HG03175 (cell line): Measurements from ENCODE around the gene HBB.

ENCODE experiments used
- ATAC-seq: cut with Tn5 transposase; IDR thresholded peaks from one replicate; pipeline ENCODE4 v1.9.1; 2021; ENCODE audit warnings: mild to moderate bottlenecking, moderate library complexity; ENCODE audit not compliant: unreplicated experiment

HBB gene

DNA sequence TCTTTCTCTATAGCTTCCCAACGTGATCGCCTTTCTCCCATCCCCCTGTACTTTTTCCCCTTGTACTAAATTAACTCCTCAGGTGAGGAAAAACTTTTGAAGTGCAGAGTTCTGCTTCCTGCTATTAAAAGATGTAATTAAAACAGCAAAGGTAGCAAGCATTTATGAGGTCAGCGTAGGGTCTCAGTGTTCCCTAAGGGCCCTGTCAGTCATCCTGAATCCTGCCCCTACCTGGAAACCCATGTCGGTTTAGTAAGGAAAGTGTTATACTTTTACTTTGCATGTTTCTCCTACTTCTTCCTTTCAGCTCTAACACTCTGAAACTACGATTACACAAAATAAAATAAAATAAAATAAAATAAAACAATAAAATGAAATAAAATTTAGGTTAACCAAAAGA lies 1.3 kb upstream of the HBB start:
- ATAC-seq = no peak

DNA sequence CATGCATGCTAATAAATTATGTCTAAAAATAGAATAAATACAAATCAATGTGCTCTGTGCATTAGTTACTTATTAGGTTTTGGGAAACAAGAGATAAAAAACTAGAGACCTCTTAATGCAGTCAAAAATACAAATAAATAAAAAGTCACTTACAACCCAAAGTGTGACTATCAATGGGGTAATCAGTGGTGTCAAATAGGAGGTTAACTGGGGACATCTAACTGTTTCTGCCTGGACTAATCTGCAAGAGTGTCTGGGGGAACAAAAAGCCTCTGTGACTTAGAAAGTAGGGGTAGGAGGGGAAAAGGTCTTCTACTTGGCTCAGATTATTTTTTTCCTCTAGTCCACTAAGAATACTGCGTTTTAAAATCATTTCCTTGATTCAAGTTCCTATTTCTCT lies 810 bp upstream of the HBB start:
- ATAC-seq = no peak

DNA sequence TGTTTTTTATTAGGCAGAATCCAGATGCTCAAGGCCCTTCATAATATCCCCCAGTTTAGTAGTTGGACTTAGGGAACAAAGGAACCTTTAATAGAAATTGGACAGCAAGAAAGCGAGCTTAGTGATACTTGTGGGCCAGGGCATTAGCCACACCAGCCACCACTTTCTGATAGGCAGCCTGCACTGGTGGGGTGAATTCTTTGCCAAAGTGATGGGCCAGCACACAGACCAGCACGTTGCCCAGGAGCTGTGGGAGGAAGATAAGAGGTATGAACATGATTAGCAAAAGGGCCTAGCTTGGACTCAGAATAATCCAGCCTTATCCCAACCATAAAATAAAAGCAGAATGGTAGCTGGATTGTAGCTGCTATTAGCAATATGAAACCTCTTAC lies 1.4 kb downstream of the HBB start:
- no peak for ATAC-seq

DNA sequence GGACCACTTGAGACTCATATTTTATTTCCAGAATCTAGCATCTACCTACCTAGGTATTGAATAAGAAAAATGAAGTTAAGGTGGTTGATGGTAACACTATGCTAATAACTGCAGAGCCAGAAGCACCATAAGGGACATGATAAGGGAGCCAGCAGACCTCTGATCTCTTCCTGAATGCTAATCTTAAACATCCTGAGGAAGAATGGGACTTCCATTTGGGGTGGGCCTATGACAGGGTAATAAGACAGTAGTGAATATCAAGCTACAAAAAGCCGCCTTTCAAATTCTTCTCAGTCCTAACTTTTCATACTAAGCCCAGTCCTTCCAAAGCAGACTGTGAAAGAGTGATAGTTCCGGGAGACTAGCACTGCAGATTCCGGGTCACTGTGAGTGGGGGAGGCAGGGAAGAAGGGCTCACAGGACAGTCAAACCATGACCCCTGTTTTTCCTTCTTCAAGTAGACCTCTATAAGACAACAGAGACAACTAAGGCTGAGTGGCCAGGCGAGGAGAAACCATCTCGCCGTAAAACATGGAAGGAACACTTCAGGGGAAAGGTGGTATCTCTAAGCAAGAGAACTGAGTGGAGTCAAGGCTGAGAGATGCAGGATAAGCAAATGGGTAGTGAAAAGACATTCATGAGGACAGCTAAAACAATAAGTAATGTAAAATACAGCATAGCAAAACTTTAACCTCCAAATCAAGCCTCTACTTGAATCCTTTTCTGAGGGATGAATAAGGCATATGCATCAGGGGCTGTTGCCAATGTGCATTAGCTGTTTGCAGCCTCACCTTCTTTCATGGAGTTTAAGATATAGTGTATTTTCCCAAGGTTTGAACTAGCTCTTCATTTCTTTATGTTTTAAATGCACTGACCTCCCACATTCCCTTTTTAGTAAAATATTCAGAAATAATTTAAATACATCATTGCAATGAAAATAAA lies 2.1 kb downstream of the HBB start:
- ATAC-seq = no peak

DNA sequence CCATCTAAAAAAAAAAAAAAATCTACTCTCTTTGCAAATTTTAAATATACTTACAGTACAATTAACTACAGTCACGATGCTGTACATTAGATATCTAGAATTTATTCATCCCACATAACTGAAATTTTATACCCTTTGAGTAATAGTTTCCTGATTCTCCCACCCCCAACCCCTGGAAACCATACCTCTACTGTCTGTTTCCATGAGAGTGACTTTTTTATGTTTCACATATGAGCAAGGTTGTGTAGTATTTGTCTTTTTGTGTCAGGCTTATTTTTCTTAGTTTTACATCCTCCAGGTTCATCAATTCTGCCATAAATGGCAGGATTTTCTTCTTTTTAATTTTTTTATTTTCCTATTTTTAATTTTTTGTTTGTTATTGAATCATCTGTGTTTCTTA lies 3.2 kb downstream of the HBB start:
- no peak for ATAC-seq

DNA sequence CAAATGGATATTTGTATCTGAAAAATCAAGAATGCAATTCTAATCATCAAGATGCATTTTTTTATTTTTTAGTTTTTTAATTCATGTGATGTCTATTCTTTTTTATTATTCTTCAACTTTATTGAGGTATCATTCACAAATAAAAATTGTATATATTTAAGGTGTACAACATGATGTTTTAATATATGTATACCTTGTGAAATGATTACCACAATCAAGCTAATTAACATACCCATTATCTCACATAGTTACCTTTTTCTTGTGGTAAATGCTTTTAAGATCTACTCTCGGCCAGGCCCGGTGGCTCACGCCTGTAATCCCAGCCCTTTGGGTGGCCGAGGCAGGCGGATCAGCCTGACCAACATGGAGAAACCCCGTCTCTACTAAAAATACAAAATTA lies 3.7 kb downstream of the HBB start:
- no peak for ATAC-seq

DNA sequence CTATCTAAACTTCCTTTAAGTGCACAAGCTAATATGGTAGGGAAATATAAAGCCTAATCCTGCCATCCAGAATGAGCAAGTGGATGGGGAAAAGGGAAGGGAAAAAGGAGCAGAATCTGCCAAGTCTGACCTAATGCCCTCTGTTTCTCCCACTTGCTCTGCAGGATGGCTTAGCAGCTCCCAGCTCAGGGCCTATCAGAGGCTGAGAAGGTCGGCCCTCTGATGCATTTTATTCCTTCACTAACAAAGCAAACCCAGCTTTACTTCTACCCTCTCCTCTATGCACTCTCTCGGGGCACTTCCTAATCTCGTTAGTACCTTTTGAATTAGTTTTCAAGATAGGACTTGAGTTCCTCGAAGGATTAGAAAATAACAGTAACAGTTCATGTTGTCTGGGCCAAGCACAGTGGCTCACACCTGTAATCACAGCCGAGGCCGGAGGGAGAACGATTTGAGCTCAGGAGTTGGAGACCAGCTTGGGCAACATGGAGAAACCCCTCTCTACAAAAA lies 16.4 kb downstream of the HBB start:
- ATAC-seq = no peak

DNA sequence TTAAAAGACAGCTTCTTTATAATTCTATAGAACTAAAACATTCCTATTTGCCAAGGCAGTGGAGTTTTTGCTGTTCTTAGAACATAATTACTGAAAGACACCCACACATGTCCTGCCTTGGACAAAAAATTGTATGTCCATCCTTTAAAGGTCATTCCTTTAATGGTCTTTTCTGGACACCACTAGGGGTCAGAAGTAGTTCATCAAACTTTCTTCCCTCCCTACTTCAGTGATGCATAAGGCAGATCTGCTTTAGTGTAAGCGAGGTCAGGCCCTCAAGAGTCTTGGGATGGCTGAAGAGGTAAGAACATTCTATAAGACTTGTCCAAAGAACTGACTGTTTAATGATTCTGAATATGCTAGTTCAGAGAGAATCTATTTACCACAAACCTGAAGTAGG lies 22.1 kb downstream of the HBB start:
- ATAC-seq = peak; percentile 80

DNA sequence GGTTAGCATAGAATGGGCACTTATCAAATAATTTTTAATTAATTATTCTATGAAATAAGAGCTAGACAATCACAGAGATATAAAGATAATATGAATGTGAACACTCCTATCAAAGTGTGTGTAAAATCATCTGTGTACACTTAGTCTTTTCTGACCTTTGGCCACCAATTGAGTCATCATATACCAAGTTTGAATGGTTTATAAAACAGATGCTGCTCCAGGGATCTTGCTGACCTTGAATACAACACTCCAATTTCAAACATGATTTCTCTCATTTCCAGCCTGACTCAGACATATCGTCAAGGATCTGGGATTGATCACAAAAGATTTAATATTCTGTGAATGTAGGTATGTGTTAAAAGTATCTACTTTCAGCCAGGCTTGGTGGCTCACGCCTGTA lies 23.5 kb downstream of the HBB start:
- ATAC-seq = no peak

DNA sequence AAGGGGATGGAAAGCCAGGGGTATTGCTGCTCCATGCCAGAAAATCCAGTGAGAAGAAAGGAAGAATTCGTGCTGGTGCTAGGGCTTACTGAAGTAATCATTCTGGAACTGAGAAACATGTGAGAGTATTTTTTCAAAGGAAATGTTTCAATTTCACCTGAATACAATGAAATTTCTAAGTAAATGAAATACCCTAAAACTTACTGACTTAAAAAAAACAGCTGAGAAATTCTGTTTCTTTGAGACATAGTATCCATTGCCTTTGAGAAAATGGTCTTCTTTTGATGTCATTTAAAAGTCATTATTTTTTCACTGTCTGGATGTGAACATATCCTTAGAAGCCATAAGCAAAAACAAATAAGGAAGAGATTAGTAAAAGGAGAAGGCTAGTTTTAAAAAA lies 26.3 kb downstream of the HBB start, which contains the start of gene OR51V1:
Gene OR51V1, minus strand, starts transcription at position 101 of the 400 bp plus-strand sequence. Its CDS starts 0 bp downstream, at position 101.
- no peak for ATAC-seq

DNA sequence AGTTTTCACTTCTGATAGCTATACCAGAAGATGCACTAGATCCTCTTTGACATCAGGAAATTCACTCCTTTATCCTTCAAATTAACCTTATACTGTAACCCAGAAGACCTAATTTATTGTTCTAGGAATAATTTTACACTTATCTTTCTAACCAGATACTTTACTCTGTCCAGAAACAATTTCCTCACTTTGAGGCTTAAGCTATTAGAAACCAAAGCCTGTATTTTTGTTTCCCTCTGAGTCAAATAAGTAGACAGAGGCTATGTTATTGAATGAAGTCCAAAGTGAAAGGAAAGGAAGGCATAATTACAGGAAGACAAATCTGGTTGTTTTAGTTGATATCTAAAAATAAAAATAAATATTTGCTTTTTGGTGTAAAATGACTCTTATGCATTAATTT lies 28.6 kb downstream of the HBB start:
- ATAC-seq = no peak

DNA sequence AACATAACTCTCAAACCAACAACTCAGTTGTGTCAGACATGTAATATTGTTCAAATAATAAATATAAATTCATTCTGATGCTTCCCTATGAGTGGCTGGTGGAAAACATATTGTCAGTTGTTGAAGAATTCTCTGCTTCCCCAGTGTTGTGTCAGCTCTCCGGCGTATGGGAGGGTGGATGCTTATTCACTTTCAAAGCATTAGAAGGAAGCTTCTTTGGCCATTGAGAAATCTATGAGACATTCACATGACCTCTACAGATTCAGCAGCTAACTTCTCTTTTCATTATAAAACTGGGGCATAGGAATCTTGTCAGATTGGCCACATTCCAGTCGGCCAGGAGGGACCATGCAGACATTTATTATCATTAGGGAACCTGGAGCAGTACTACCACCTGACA lies 29.3 kb downstream of the HBB start:
- ATAC-seq = no peak

DNA sequence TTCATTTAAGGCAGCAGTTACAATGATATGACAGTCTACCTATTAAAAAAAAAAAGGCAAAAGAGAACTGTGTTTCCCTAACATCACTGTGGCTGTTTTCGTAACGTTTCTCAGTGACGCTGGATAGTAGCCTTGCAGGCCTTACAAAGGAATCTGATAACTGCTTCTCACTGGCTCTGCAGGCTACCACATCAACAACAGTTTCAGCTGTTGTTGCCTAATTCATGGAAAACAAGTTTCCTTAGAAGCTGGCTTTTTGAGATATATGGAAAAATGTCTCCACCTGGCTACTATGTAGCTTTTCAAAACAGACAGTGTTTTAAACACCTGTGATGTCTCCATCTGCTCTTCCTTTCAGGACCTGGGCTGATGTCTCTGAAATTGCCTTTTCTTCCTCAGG lies 30.1 kb downstream of the HBB start:
- no peak for ATAC-seq

DNA sequence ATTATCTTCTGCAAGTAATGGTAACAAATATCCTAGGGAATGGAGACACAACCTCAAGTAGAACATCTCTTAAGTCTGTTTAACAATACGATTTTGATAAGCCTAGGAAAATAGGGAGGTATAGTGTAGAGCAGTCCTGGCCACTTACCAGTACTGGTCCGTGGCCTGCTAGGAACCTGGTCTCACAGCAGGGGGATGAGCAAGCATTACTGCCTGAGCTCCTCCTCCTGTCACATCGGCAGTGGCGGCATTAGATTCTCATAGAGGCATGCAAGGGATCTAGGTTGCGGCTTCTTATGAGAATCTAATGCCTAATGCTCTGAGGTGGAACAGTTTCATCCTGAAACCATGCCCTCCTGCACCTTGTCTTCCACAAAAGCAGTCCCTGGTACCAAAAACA lies 30.8 kb downstream of the HBB start:
- no peak for ATAC-seq

DNA sequence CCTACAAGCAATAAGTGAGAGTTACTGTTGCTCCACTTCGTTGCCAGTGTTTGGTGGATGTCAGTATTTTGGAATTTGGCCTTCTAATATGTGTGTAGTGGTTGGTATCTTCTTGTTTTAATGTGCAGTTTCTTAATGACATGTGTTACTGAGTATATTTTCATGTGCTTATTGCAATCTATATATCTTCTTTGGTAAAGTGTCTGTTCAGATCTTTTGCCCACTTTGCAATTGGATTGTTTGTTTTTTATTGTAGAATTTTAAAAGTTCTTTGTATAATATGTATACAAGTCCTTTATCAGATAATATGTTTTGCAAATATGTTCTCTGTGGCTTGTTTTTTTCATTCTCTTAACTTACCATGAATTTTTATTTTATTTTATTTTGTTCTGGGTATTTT lies 34.1 kb downstream of the HBB start:
- ATAC-seq = no peak

DNA sequence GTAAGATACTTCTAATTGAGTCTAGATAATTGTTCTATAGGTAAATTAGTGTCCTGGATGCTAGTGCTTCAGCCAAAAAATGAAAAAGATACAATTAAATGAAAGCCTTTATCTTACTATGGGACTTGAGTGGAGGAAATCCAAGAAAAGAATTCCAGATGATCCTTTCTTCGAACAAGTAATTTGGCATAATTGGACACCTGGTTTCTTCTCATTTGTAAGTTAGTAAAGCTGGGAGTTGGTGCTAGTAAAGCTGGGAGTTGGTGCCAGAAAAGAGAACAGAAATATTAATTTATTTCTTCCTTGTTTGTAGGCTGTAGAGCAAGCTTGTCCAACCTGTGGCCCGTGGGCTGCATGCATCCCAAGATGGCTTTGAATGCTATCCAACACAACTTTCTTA lies 38.7 kb downstream of the HBB start:
- ATAC-seq = no peak

DNA sequence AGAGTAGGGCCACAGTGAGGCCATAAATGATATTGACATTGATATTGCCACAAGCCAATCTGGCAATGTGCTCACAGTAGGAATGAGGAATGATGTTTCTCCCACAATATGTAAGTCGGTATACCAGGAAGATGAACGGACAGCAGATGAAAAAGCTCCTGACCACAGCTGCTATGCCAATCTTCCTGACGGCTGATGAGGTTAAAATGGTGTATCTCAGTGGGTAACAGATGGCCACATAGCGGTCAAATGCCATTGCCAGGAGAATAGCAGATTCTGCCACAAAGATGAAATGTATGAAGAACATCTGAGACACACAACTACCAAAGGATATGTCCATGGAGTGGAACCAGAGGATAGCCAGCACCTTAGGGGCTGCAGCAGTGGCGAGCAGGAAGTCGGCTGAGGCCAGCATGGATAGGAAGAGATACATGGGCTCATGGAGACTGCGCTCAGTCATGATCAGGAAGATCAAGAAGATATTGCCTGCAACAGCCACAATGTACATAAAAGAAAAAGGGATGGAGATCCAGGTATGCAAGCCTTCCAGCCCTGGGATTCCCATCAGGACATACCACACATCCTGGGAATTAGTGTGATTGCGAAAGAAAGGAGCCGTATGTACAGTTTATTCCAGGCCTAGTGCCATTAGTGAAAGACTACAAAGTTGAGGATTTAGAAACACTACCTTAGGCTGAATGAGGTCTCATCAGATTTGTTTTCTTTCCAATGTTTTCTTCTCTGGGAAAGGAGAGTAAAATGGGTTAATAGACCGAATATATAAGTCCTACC lies 48.6 kb downstream of the HBB start:
- ATAC-seq = no peak
